OCI-LY1 (cell line): ENCODE data around the gene NCAPD3.
"Not testable (repeated sequence)": the region's sequence is repeated elsewhere in the genome, so short reads cannot be mapped to it uniquely, and the experiment has no call there.

ENCODE experiments used
- H2AFZ ChIP-seq: fragments of 200-600 bp; sonication (generic), shearing (Covaris generic); 2 replicates; pipeline ENCODE4 v1.6.0; 2014; ENCODE audit warnings: antibody characterized with exemption, mild to moderate bottlenecking, low read length
- H3F3A ChIP-seq: fragments of 200-600 bp; sonication (generic), shearing (Covaris generic); 2 replicates; pipeline ENCODE4 v1.6.0; 2014; ENCODE audit warnings: mild to moderate bottlenecking, antibody characterized with exemption, low read length, moderate library complexity; ENCODE audit not compliant: insufficient read depth
- H3K27ac ChIP-seq: fragments of 200-600 bp; sonication (generic); 2 replicates; pipeline ENCODE4 v1.5.1; 2014; ENCODE audit warnings: low read length, mixed run types, mild to moderate bottlenecking, low read depth; ENCODE audit not compliant: poor library complexity, severe bottlenecking
- H3K27me3 ChIP-seq: fragments of 200-600 bp; sonication (generic); 2 replicates; pipeline ENCODE4 v1.6.0; 2014; ENCODE audit warnings: antibody characterized with exemption, mild to moderate bottlenecking, low read length, moderate library complexity; ENCODE audit not compliant: insufficient read depth
- H3K36me3 ChIP-seq: fragments of 200-600 bp; sonication (generic); 2 replicates; pipeline ENCODE4 v1.6.1; 2014; ENCODE audit warnings: mild to moderate bottlenecking, antibody characterized with exemption, low read length, moderate library complexity, mixed read lengths; ENCODE audit not compliant: insufficient read depth
- H3K4me1 ChIP-seq: fragments of 200-600 bp; sonication (generic); 2 replicates; pipeline ENCODE4 v1.5.1; 2014; ENCODE audit warnings: mild to moderate bottlenecking, low read length, moderate library complexity; ENCODE audit not compliant: insufficient read depth, severe bottlenecking
- H3K4me2 ChIP-seq: fragments of 200-600 bp; sonication (generic), shearing (Covaris generic); 2 replicates; pipeline ENCODE4 v1.6.1; 2014; ENCODE audit warnings: low read length
- H3K4me3 ChIP-seq: fragments of 200-600 bp; sonication (generic); 2 replicates; pipeline ENCODE4 v1.5.1; 2014; ENCODE audit warnings: low read length, low read depth, mild to moderate bottlenecking, mixed read lengths; ENCODE audit not compliant: poor library complexity, severe bottlenecking
- H3K79me2 ChIP-seq: fragments of 200-600 bp; shearing (Covaris generic); 2 replicates; pipeline ENCODE4 v1.6.1; 2016; ENCODE audit warnings: mixed run types, low read length, mixed read lengths; ENCODE audit not compliant: insufficient read depth
- H3K9ac ChIP-seq: fragments of 200-600 bp; sonication (generic), shearing (Covaris generic); 2 replicates; pipeline ENCODE4 v1.6.1; 2014; ENCODE audit warnings: mild to moderate bottlenecking, low read length, mixed read lengths
- H3K9me2 ChIP-seq: fragments of 200-600 bp; sonication (generic), shearing (Covaris generic); 2 replicates; pipeline ENCODE4 v1.6.1; 2014; ENCODE audit warnings: low read depth, mild to moderate bottlenecking, low read length, mixed read lengths
- H3K9me3 ChIP-seq: fragments of 200-600 bp; shearing (Covaris generic); 2 replicates; pipeline ENCODE4 v1.6.1; 2014; ENCODE audit warnings: low read length, mixed read lengths
- H4K20me1 ChIP-seq: fragments of 200-600 bp; sonication (generic), shearing (Covaris generic); 2 replicates; pipeline ENCODE4 v1.6.0; 2016; ENCODE audit warnings: mild to moderate bottlenecking, low read length; ENCODE audit not compliant: insufficient read depth
- CTCF ChIP-seq: fragments of 200-600 bp; sonication (generic), shearing (Covaris generic); IDR thresholded peaks from 2 replicates; pipeline ENCODE4 v1.5.1; 2017; ENCODE audit warnings: mild to moderate bottlenecking, antibody characterized with exemption, low read length, moderate library complexity, mixed read lengths
- EZH2 ChIP-seq: fragments of 200-600 bp; sonication (generic), shearing (Covaris generic); IDR thresholded peaks from 2 replicates; pipeline ENCODE4 v1.8.0; 2017; ENCODE audit warnings: borderline replicate concordance, mixed run types, mild to moderate bottlenecking, antibody characterized with exemption, low read length, moderate library complexity, mixed read lengths

Gene NCAPD3

GRCh38 chr11:134199531-134199930 lies 24.2 kb downstream of the NCAPD3 start:
- Histone ChIP-seq H3K4me2 (no peak overlapping the region), H3K27me3 (no peaks in the 10 kb centered on the region), H3K79me2 (no peaks in the 10 kb centered on the region), H3K4me1 (no peaks in the 10 kb centered on the region), H3K9me2 (no peaks in the 10 kb centered on the region), H3K36me3 (peaks cover 91% of the 10 kb centered on the region), H3K9ac (no peak overlapping the region), H4K20me1 (no peaks in the 10 kb centered on the region), H3K9me3 (no peaks in the 10 kb centered on the region), H3K4me3 (no peak overlapping the region), H3K27ac (no peak overlapping the region), H3F3A (no peaks in the 10 kb centered on the region), H2AFZ (no peak overlapping the region)
- TF ChIP-seq CTCF (no peak), EZH2 (no peak)

GRCh38 chr11:134196756-134197155 lies 27.0 kb downstream of the NCAPD3 start:
- Histone ChIP-seq H3K9ac (no peak overlapping the region), H3K9me2 (no peaks in the 10 kb centered on the region), H2AFZ (no peak overlapping the region), H3K4me2 (no peak overlapping the region), H3K36me3 (peaks cover 91% of the 10 kb centered on the region), H3K9me3 (no peaks in the 10 kb centered on the region), H3K4me1 (no peaks in the 10 kb centered on the region), H3F3A (no peaks in the 10 kb centered on the region), H3K27me3 (no peaks in the 10 kb centered on the region), H3K79me2 (no peaks in the 10 kb centered on the region), H3K27ac (no peak overlapping the region), H3K4me3 (no peak overlapping the region), H4K20me1 (no peaks in the 10 kb centered on the region)
- TF ChIP-seq EZH2 (no peak), CTCF (no peak)

GRCh38 chr11:134188092-134188491 lies 35.7 kb downstream of the NCAPD3 start:
- not testable (repeated sequence) for H3K9me3 ChIP-seq, H3K4me1 ChIP-seq, H3K79me2 ChIP-seq, H2AFZ ChIP-seq, H3K9me2 ChIP-seq, H3F3A ChIP-seq, H4K20me1 ChIP-seq, H3K27me3 ChIP-seq, H3K9ac ChIP-seq, H3K4me2 ChIP-seq, H3K4me3 ChIP-seq, H3K27ac ChIP-seq
- H3K36me3 ChIP-seq, result peaks cover 91% of the 10 kb centered on the region

GRCh38 chr11:134181707-134182106 lies 42.1 kb downstream of the NCAPD3 start:
- peaks cover 91% of the 10 kb centered on the region for H3K36me3 ChIP-seq
- H3K27me3 ChIP-seq, result no peaks in the 10 kb centered on the region
- H3K79me2 ChIP-seq, result no peaks in the 10 kb centered on the region
- H2AFZ ChIP-seq, result no peak overlapping the region
- no peak overlapping the region for H3K4me2 ChIP-seq
- TF ChIP-seq CTCF (no peak), EZH2 (no peak)
- H3K27ac ChIP-seq, result no peak overlapping the region
- H3K9me2 ChIP-seq, result no peaks in the 10 kb centered on the region
- no peak overlapping the region for H3K9ac ChIP-seq
- no peaks in the 10 kb centered on the region for H4K20me1 ChIP-seq
- no peaks in the 10 kb centered on the region for H3K9me3 ChIP-seq
- H3K4me1 ChIP-seq, result no peaks in the 10 kb centered on the region
- no peak overlapping the region for H3K4me3 ChIP-seq
- no peaks in the 10 kb centered on the region for H3F3A ChIP-seq
